ENCODE data around the gene L3MBTL3. TPM values are rescaled to one million over a fixed set of nuclear protein-coding genes. Genes with fewer than 3 reads are reported as not detected.
"Not testable (repeated sequence)": the region's sequence is repeated elsewhere in the genome, so short reads cannot be mapped to it uniquely, and the experiment has no call there.

Gene L3MBTL3
- total RNA-seq, 4 donors from 2014 or later: 2.1 to 6.1 (median 5.9) TPM

GRCh38 chr6:130113201-130113710, 94.9 kb downstream of the L3MBTL3 start:
- H3K4me3 ChIP-seq: no peak overlapping the region
- in situ Hi-C loops (cut with MboI; ENCODE audit: low sequenced_read_pairs in 4 of 4) (no loop called here), intact Hi-C loops (cut with DNase I; ENCODE audit: low total_unique reads) (no loop called here)
- TF ChIP-seq POLR2A (IDR thresholded peaks at IDR 0.05): no peak
- TF ChIP-seq CTCF (IDR thresholded peaks at IDR 0.05 in 4 of 5, conservative IDR thresholded peaks at IDR 0.05 in 1 of 5): no peak
- ATAC-seq (no peak), DNase-seq (no peak)
- no peaks in the 10 kb centered on the region for H3K4me1 ChIP-seq
- no peaks in the 10 kb centered on the region for H3K36me3 ChIP-seq
- H3K9me3 ChIP-seq: no peaks in the 10 kb centered on the region
- no peaks in the 10 kb centered on the region for H3K27me3 ChIP-seq
- H3K27ac ChIP-seq: no peak overlapping the region

GRCh38 chr6:130115036-130115435, 96.7 kb downstream of the L3MBTL3 start:
- H3K27me3 ChIP-seq: no peaks in the 10 kb centered on the region
- no peak for TF ChIP-seq CTCF (IDR thresholded peaks at IDR 0.05 in 4 of 5, conservative IDR thresholded peaks at IDR 0.05 in 1 of 5)
- no peak for TF ChIP-seq POLR2A (IDR thresholded peaks at IDR 0.05)
- no peak overlapping the region for H3K27ac ChIP-seq
- H3K36me3 ChIP-seq: no peaks in the 10 kb centered on the region
- intact Hi-C loops (cut with DNase I; ENCODE audit: low total_unique reads): no loop called here
- H3K9me3 ChIP-seq: no peaks in the 10 kb centered on the region
- in situ Hi-C loops (cut with MboI; ENCODE audit: low sequenced_read_pairs in 4 of 4): no loop called here
- H3K4me1 ChIP-seq: no peaks in the 10 kb centered on the region
- ATAC-seq (no peak), DNase-seq (no peak)
- no peak overlapping the region for H3K4me3 ChIP-seq

GRCh38 chr6:130116273-130116672, 97.9 kb downstream of the L3MBTL3 start:
- TF ChIP-seq CTCF (IDR thresholded peaks at IDR 0.05 in 4 of 5, conservative IDR thresholded peaks at IDR 0.05 in 1 of 5) (no peak), POLR2A (IDR thresholded peaks at IDR 0.05) (no peak)
- H3K36me3 ChIP-seq: no peaks in the 10 kb centered on the region
- DNase-seq (no peak), ATAC-seq (no peak)
- intact Hi-C loops (cut with DNase I; ENCODE audit: low total_unique reads): no loop called here
- no peaks in the 10 kb centered on the region for H3K9me3 ChIP-seq
- no peaks in the 10 kb centered on the region for H3K27me3 ChIP-seq
- no peak overlapping the region for H3K4me3 ChIP-seq
- in situ Hi-C loops (cut with MboI; ENCODE audit: low sequenced_read_pairs in 4 of 4): no loop called here
- no peak overlapping the region for H3K27ac ChIP-seq
- no peaks in the 10 kb centered on the region for H3K4me1 ChIP-seq

GRCh38 chr6:130117187-130117701, 98.9 kb downstream of the L3MBTL3 start:
- intact Hi-C loops (cut with DNase I; ENCODE audit: low total_unique reads); in situ Hi-C loops (cut with MboI; ENCODE audit: low sequenced_read_pairs in 4 of 4); H3K9me3 ChIP-seq; ATAC-seq; H3K36me3 ChIP-seq; H3K27me3 ChIP-seq; H3K27ac ChIP-seq; H3K4me1 ChIP-seq; H3K4me3 ChIP-seq; DNase-seq: not testable (repeated sequence)

GRCh38 chr6:130118236-130118635, 99.9 kb downstream of the L3MBTL3 start:
- no peak for TF ChIP-seq POLR2A (IDR thresholded peaks at IDR 0.05)
- TF ChIP-seq CTCF (IDR thresholded peaks at IDR 0.05 in 4 of 5, conservative IDR thresholded peaks at IDR 0.05 in 1 of 5): no peak
- no peak overlapping the region for H3K4me3 ChIP-seq
- H3K9me3 ChIP-seq: no peaks in the 10 kb centered on the region
- DNase-seq: no peak
- in situ Hi-C loops (cut with MboI; ENCODE audit: low sequenced_read_pairs in 4 of 4): no loop called here
- intact Hi-C loops (cut with DNase I; ENCODE audit: low total_unique reads): no loop called here
- H3K27me3 ChIP-seq: no peaks in the 10 kb centered on the region
- ATAC-seq: no peak
- H3K36me3 ChIP-seq: no peaks in the 10 kb centered on the region
- no peak overlapping the region for H3K27ac ChIP-seq
- no peaks in the 10 kb centered on the region for H3K4me1 ChIP-seq
